MM.1S (cell line): ENCODE results near the gene PDSS2.
"Not testable (repeated sequence)": the region's sequence is repeated elsewhere in the genome, so short reads cannot be mapped to it uniquely, and the experiment has no call there.

Experiments
- CTCF ChIP-seq: fragments of 300-600 bp; sonication (generic); IDR thresholded peaks from 2 replicates; pipeline ENCODE4 v1.5.1; 2016; ENCODE audit warnings: antibody characterized with exemption, low read length, mixed read lengths
- EZH2 ChIP-seq: fragments of 300-600 bp; sonication (generic); optimal IDR thresholded peaks from 2 replicates; pipeline ENCODE3; 2017; ENCODE audit warnings: low read depth, mild to moderate bottlenecking, antibody characterized with exemption, low read length, mixed read lengths

GRCh38 chr6:107164299-107164698 lies 295.1 kb downstream of the PDSS2 start:
- not testable (repeated sequence) for TF ChIP-seq CTCF, EZH2
